Stimulated activated CD4-positive, alpha-beta T cell treated with anti-CD3 and anti-CD28 coated beads, Interleukin-12 subunit alpha, Interleukin-12 subunit beta, amount 100 ng/mL, for 4 hours (primary cell): Measurements from ENCODE around the gene PLEKHO1.
"Not testable (repeated sequence)": the region's sequence is repeated elsewhere in the genome, so short reads cannot be mapped to it uniquely, and the experiment has no call there.

Experiments
- DNase-seq: peaks from one replicate; pipeline ENCODE4 v3.0.0-alpha.2; 2020

PLEKHO1 gene

GRCh38 chr1:150176593-150176992 is 26.9 kb downstream of the PLEKHO1 start:
- DNase-seq, result no peak

DNA sequence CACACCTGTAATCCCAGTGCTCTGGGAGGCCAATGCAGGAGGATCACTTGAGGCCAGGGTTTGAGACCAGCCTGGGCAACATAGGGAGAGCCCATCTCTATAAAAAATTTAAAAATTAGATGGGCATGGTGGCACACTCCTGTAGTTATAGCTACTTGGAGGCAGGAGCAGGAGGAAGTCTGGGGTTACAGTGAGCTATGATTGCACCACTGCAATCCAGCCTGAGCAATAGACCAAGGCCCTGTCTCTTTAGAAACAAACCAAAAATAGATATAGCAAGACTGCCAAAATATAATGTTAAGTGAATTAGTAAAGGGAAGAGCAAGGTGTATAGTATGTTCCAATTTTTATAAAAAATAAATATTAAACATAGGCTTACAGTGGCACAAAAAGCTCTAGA is 28.8 kb downstream of the PLEKHO1 start:
- no peak for DNase-seq

GRCh38 chr1:150179867-150180266 is 30.2 kb downstream of the PLEKHO1 start:
- DNase-seq, result no peak

- no peak for DNase-seq
Measured at GRCh38 chr1:150180474-150180873, 30.8 kb downstream of the PLEKHO1 start.

DNA sequence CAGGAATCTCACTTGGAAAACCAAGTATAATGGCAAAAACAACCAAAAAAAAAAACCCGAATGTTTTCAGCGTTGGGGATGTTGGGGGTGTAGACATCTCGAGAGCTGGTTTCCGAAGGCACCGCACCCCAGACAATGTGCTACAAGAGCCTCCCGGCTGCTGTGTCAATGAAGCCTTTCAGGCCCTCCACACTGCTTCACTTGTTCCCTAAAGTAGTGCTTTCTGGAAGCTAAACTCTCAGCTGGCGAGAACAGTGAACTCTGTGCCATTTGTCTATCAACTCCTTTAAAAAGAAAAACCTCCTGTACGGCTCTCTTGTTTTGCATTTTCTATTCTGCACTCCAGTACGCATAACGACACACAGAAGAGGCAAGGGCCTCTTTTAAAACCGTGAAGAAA is 32.5 kb downstream of the PLEKHO1 start:
- DNase-seq, result no peak

DNA sequence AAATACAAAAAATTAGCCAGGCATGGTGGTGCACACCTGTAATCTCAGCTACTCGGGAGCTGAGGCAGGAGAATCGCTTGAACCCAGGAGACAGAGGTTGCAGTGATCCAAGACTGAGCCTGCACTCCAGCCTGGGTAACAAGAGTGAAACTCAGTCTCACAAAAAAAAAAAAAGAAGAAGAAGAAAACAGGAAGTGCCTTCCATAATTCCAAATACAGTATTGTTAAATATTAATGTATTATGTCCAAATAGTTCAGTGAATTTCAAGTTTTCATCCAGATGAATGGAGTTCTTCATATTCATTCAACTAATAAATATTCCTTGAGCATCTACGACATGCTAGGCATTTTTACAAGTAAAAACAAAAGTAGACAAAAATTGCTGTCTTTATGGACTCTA is 33.3 kb downstream of the PLEKHO1 start:
- DNase-seq, result no peak

- no peak for DNase-seq
Measured at GRCh38 chr1:150185481-150185880, 35.8 kb downstream of the PLEKHO1 start.

DNA sequence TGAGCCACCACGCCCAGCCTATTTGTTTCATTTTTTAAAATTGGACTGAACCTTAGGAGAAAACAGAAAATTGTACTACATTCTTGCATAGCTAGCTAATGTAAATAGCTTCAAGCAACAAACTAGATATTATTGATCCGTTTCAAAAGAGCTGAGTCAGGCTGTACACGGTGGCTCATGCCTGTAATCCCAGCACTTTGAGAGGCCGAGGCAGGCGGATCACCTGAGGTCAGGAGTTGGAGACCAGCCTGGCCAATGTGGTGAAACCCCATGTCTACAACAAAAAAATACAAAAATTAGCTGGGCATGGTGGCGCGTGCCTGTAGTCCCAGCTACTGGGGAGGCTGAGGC is 36.7 kb downstream of the PLEKHO1 start:
- not testable (repeated sequence) for DNase-seq

- no peak for DNase-seq
Measured at GRCh38 chr1:150186789-150187559, 37.3 kb downstream of the PLEKHO1 start.

DNA sequence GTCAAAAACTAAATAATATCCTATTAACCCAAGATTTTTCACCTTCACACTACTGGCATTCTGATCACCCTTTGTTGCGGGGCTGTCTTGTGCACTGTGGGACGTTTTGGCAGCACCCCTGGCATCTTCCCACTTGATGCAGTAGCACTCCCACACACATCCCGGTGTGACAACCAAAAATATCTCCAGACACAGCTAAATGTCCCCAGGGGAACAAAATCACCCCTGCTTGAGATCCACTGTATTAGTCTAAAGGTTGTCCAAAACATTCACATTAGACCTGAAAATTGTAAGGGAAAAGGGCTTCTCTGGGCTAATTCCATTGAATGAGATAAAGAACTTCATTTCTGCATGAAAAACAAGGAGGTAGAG is 37.8 kb downstream of the PLEKHO1 start:
- DNase-seq, result no peak

DNA sequence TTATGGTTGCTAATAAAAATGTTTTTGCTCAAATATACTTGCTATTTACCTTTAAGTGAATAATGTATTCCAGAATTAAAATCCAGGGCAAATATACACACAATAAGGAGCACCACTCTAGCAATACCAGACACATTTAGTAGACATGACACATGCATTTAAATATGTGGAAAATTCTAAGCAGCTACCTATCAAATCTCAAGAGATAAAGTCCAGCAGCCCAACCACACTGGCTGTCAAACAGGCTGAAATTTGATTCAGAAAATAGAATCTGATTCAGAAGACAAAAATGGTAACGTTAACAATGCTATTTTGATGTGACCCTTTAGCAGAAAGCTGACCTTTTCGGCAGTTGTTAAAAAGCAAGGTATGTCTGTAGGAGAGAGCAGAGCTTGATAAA is 42.3 kb downstream of the PLEKHO1 start:
- DNase-seq, result no peak

GRCh38 chr1:150194381-150195031 is 44.8 kb downstream of the PLEKHO1 start:
- no peak for DNase-seq

DNA sequence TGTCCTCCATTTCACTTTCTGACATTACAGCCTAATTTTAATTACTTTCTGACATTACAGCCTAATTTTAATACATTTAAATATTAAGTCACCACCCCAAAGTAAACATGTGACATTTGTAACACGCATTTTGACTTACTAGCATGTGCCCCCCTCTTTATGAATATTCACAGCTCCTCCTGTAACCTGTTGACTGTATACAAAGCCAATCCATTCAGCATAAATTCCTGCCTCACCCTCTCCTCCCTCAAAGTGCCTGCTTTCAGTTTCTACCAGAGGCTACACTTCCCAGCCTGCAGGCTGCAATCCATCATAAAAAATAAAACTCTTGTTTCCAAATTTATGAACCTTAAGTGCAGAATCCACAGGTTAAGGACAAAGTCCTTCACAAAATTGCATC is 46.7 kb downstream of the PLEKHO1 start:
- no peak for DNase-seq

- DNase-seq, result no peak
Measured at GRCh38 chr1:150207281-150207971, 57.7 kb downstream of the PLEKHO1 start.

- not testable (repeated sequence) for DNase-seq
Measured at GRCh38 chr1:150208460-150208859, 58.7 kb downstream of the PLEKHO1 start.
